HS-27A (cell line): ENCODE measurements around the gene RPE.

ENCODE experiments used
- DNase-seq: peaks from one replicate; pipeline ENCODE4 v3.0.0-alpha.2; 2012; ENCODE audit warnings: low read depth, missing footprints

Gene RPE

GRCh38 chr2:210000464-210001324 lies 1.7 kb upstream of the RPE start:
- DNase-seq, result no peak

GRCh38 chr2:210003359-210003758 lies 921 bp downstream of the RPE start:
- DNase-seq, result no peak

GRCh38 chr2:210004881-210005280 lies 2.4 kb downstream of the RPE start:
- no peak for DNase-seq

GRCh38 chr2:210007895-210008294 lies 5.5 kb downstream of the RPE start:
- DNase-seq, result no peak

GRCh38 chr2:210009126-210009525 lies 6.7 kb downstream of the RPE start:
- DNase-seq, result no peak

GRCh38 chr2:210009896-210010295 lies 7.5 kb downstream of the RPE start:
- DNase-seq, result no peak

- DNase-seq, result no peak
Observed at GRCh38 chr2:210020138-210020537, 17.7 kb downstream of the RPE start.

- no peak for DNase-seq
Observed at GRCh38 chr2:210022824-210023223, 20.4 kb downstream of the RPE start.

- no peak for DNase-seq
Observed at GRCh38 chr2:210027608-210028007, 25.2 kb downstream of the RPE start.

- DNase-seq, result no peak
Observed at GRCh38 chr2:210028178-210028577, 25.7 kb downstream of the RPE start.

- no peak for DNase-seq
Observed at GRCh38 chr2:210034087-210034683, 31.7 kb downstream of the RPE start.

GRCh38 chr2:210035679-210036078 lies 33.2 kb downstream of the RPE start:
- no peak for DNase-seq

- no peak for DNase-seq
Observed at GRCh38 chr2:210038078-210038477, 35.6 kb downstream of the RPE start.

GRCh38 chr2:210046851-210047500 lies 44.5 kb downstream of the RPE start:
- no peak for DNase-seq

- no peak for DNase-seq
Observed at GRCh38 chr2:210049831-210050230, 47.4 kb downstream of the RPE start.

- DNase-seq, result no peak
Observed at GRCh38 chr2:210050885-210051284, 48.4 kb downstream of the RPE start.

- no peak for DNase-seq
Observed at GRCh38 chr2:210054696-210055095, 52.3 kb downstream of the RPE start.

- no peak for DNase-seq
Observed at GRCh38 chr2:210055825-210056224, 53.4 kb downstream of the RPE start.

- no peak for DNase-seq
Observed at GRCh38 chr2:210063306-210063705, 60.9 kb downstream of the RPE start.
